AG04450 (cell line): Measurements from ENCODE around the gene MPP2. TPM values are rescaled to one million over a fixed set of nuclear protein-coding genes. Genes with fewer than 3 reads are reported as not detected.
"Not testable (repeated sequence)": the region's sequence is repeated elsewhere in the genome, so short reads cannot be mapped to it uniquely, and the experiment has no call there.

Source experiments
- CTCF ChIA-PET: fragments of 300-600, 350-600 bp; formaldehyde crosslinking; extraction: SDS; loops from one replicate; lab custom pipeline; 2022; ENCODE audit warnings: antibody characterized with exemption, inconsistent platforms; lab: Charles Lee
- POLR2A ChIA-PET: fragments of 350-600 bp; formaldehyde crosslinking; extraction: SDS; loops from one replicate; lab custom pipeline; 2021; ENCODE audit warnings: antibody characterized with exemption, inconsistent platforms; lab: Yijun Ruan, JAX
- DNase-seq: peaks from one replicate; pipeline ENCODE4 v3.0.0-alpha.2; 2011; ENCODE audit warnings: low read depth, low spot score
- H3K27ac ChIP-seq: one replicate; pipeline ENCODE4 v1.5.1; 2012; ENCODE audit warnings: low read depth, low read length, control low read depth
- H3K27me3 ChIP-seq: one replicate; pipeline ENCODE4 v1.6.0; 2012; ENCODE audit warnings: low read length; ENCODE audit not compliant: control insufficient read depth, insufficient read depth
- H3K4me3 ChIP-seq: 2 replicates; pipeline ENCODE4 v1.5.1; 2011; ENCODE audit warnings: mild to moderate bottlenecking, low read depth, low read length, control low read depth
- H3K9me3 ChIP-seq: 2 replicates; pipeline ENCODE4 v1.5.1; 2012; ENCODE audit warnings: low read length; ENCODE audit not compliant: control insufficient read depth, insufficient read depth
- polyA plus RNA-seq: library from polyadenylated mRNA; depleted of rRNA; stranded (reverse); fragments of >200 nt; gene quantifications from 2 replicates; pipeline ENCODE4 v1.2.3, GENCODE V29; 2011
- TF ChIP-seq, protein P1 (sequence below): IDR thresholded peaks from 2 replicates; pipeline ENCODE4 v1.5.1; 2011; ENCODE audit warnings: low read depth, low read length, control low read depth, inconsistent platforms

MPP2 gene
- polyA plus RNA-seq, 1 experiment = 2.4 TPM

DNA sequence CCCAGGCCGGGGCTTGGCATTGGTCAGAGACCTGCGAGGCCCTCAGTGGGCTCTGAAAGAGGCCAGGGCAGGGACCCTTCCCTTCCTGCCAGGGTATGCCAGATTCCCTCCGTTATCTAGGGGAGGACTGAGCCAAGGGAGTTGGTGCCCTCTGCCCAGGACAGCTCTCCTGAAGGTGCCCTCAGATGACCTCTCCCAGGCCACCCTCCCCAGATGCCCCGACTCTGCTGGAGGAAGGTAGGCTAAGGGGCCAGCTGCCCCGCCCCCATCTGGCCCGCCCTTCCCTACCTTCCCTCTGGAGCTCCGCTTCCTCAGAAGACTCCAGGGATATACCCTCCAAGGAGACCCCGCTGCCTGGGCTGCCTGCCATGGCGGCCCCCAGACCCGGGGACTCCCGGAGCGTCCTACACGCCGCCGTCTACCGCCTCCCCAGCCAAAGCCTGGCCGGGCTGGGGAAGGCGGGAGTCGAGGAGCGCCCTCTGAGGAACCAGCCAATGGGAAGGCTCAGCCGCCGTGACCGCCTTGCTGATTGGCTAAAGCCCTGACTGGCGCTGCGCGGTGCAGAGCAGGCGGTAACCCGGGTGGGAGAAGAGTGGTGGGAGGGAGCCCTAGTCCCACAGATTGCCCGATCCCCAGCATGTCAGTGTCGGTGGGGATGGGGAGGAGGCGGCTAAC lies 7.0 kb downstream of the MPP2 start:
- POLR2A ChIA-PET = interaction anchor here (0.6 kb wide), 1 partner anchor 308 kb away, joined by 4 read pairs; no protein-coding TSS in a partner anchor
- peak; percentile 29 for DNase-seq

DNA sequence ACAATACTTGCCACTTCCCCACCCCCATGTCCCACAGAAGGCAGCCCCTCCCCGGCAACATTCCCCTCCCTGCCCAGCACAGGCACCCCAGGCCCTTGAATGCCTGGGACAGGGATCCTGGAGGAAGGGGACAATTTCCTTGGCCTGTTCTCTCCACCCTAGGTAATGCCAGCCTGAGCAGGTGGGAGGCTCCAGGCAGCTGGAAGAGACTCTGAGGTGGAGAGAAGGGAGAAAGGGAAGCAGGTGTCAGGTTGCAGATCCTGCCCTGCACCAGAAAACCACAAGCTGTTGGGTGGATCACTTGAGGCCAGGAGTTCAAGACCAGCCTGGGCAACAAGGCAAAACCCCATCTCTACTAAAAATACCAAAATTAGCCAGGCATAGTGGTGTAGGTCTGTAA lies 8.9 kb downstream of the MPP2 start:
- POLR2A ChIA-PET = interaction anchor here (0.5 kb wide), 1 partner anchor 197 kb away, joined by 7 read pairs; no protein-coding TSS in a partner anchor
- TF ChIP-seq, protein P1, sequence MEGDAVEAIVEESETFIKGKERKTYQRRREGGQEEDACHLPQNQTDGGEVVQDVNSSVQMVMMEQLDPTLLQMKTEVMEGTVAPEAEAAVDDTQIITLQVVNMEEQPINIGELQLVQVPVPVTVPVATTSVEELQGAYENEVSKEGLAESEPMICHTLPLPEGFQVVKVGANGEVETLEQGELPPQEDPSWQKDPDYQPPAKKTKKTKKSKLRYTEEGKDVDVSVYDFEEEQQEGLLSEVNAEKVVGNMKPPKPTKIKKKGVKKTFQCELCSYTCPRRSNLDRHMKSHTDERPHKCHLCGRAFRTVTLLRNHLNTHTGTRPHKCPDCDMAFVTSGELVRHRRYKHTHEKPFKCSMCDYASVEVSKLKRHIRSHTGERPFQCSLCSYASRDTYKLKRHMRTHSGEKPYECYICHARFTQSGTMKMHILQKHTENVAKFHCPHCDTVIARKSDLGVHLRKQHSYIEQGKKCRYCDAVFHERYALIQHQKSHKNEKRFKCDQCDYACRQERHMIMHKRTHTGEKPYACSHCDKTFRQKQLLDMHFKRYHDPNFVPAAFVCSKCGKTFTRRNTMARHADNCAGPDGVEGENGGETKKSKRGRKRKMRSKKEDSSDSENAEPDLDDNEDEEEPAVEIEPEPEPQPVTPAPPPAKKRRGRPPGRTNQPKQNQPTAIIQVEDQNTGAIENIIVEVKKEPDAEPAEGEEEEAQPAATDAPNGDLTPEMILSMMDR = no peak
- no peak overlapping the region for H3K27ac ChIP-seq
- CTCF ChIA-PET = no interaction called here
- no peaks in the 10 kb centered on the region for H3K9me3 ChIP-seq
- peaks cover 15% of the 10 kb centered on the region for H3K27me3 ChIP-seq
- no peak for DNase-seq
- H3K4me3 ChIP-seq = no peak overlapping the region

More for the DNA sequence above, 7.0 kb downstream of the MPP2 start:
- peak overlapping the region; percentile 57 for H3K4me3 ChIP-seq
- CTCF ChIA-PET = interaction anchor here (0.7 to 2.1 kb wide), 3 partner anchors 10 to 240 kb away, joined by 3 to 9 read pairs (median 5); no protein-coding TSS in a partner anchor
- TF ChIP-seq, protein P1 = no peak
- H3K9me3 ChIP-seq = no peaks in the 10 kb centered on the region
- H3K27me3 ChIP-seq = peaks cover 25% of the 10 kb centered on the region
- no peak overlapping the region for H3K27ac ChIP-seq

DNA sequence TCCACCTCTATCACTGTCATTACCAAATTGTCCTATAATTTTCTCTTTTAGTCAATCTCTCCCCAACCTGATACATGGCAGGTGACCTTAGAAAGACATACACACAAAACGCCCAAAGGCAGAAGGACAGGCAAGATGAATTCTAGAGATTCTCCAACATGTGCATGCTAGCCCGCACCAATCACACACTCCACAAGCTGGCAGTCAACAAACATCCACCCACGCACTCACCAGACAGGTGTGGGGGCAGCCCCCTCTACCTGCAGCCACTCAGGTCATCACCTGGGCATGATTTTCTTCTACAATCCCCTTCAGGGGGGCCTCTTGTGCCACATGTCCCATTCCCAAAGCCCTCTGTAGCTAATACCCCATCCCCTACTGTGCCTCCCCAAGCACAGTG lies 9.5 kb downstream of the MPP2 start:
- CTCF ChIA-PET = interaction anchor here (0.6 to 1.6 kb wide), 2 partner anchors 20 to 77 kb away, joined by 3 to 5 read pairs; no protein-coding TSS in a partner anchor
- POLR2A ChIA-PET = no interaction called here
- H3K4me3 ChIP-seq = no peak overlapping the region

DNA sequence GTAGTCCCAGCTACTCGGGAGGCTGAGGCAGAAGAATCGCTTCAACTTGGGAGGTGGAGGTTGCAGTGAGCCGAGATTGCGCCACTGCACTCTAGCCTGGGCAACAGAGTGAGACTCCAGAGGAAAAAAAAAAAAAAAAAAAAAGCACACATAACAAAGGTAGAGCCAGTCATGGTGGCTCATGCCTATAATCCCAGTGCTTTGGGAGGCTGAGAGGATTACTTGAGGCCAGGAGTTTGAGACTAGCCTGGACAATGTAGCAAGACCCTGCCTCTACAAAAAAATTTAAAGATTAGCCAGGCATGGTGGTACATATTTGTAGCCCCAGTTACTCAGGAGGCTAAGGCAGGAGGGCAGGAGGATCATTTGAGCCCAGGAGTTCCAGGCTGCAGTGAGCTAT lies 12.8 kb downstream of the MPP2 start:
- H3K9me3 ChIP-seq, CTCF ChIA-PET, H3K27ac ChIP-seq, H3K4me3 ChIP-seq, DNase-seq: not testable (repeated sequence)
- H3K27me3 ChIP-seq = peaks cover 14% of the 10 kb centered on the region
- POLR2A ChIA-PET = interaction anchor here (0.7 kb wide), 1 partner anchor 316 kb away, joined by 3 read pairs; no protein-coding TSS in a partner anchor

More for the DNA sequence above, 9.5 kb downstream of the MPP2 start:
- TF ChIP-seq, protein P1 = no peak
- peaks cover 13% of the 10 kb centered on the region for H3K27me3 ChIP-seq
- H3K9me3 ChIP-seq = no peaks in the 10 kb centered on the region
- no peak overlapping the region for H3K27ac ChIP-seq
- DNase-seq = no peak

DNA sequence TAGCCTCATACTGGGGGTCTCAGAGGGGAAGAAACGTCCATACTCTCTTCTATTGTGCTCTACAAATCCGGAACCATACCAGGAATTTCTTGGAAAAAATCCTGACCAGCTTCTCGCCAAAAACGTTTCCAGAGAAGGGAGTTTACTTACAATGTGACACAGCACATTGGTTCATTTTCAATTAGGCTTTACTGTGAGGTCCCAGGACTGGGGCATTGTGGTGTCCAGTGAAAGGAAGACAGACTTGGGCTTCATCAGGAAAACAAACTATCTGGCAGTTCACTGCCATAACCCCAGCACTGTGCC lies 14.7 kb downstream of the MPP2 start:
- POLR2A ChIA-PET = no interaction called here
- no peaks in the 10 kb centered on the region for H3K9me3 ChIP-seq
- H3K27ac ChIP-seq = no peak overlapping the region
- CTCF ChIA-PET = interaction anchor here (1.2 kb wide), 1 partner anchor 52 kb away, joined by 3 read pairs; no protein-coding TSS in a partner anchor
- H3K4me3 ChIP-seq = no peak overlapping the region
- H3K27me3 ChIP-seq = peaks cover 21% of the 10 kb centered on the region
- TF ChIP-seq, protein P1 = no peak
- DNase-seq = no peak
